AG09309 (cell line): ENCODE measurements around the gene ASCC1.

Experiments
- DNase-seq: peaks from one replicate; pipeline ENCODE4 v3.0.0-alpha.2; 2010; ENCODE audit warnings: low read depth
- H3K4me3 ChIP-seq: 2 replicates; pipeline ENCODE4 v1.5.1; 2011; ENCODE audit warnings: mild to moderate bottlenecking, low read depth, low read length, moderate library complexity; ENCODE audit not compliant: control insufficient read depth
- CTCF ChIP-seq: IDR thresholded peaks from 2 replicates; pipeline ENCODE4 v1.5.1; 2011; ENCODE audit warnings: mild to moderate bottlenecking, low read depth, low read length, inconsistent platforms; ENCODE audit not compliant: insufficient read depth, control insufficient read depth; ENCODE audit errors: missing control alignments

Gene ASCC1

GRCh38 chr10:72074574-72075375, 141.3 kb downstream of the ASCC1 start:
- no peak for DNase-seq
- TF ChIP-seq CTCF, result no peak
- H3K4me3 ChIP-seq, result no peak overlapping the region

GRCh38 chr10:72073708-72074573, 142.1 kb downstream of the ASCC1 start:
- TF ChIP-seq CTCF, result no peak
- DNase-seq, result no peak

GRCh38 chr10:72072639-72073038, 143.4 kb downstream of the ASCC1 start:
- no peak overlapping the region for H3K4me3 ChIP-seq
- DNase-seq, result no peak

More at GRCh38 chr10:72073708-72074573, 142.1 kb downstream of the ASCC1 start:
- H3K4me3 ChIP-seq, result no peak overlapping the region

GRCh38 chr10:72072046-72072445, 144.0 kb downstream of the ASCC1 start:
- DNase-seq, result no peak
- H3K4me3 ChIP-seq, result no peak overlapping the region
- TF ChIP-seq CTCF, result no peak

More at GRCh38 chr10:72072639-72073038, 143.4 kb downstream of the ASCC1 start:
- TF ChIP-seq CTCF, result no peak

- DNase-seq, result no peak
- TF ChIP-seq CTCF, result peak; percentile 15
Observed at GRCh38 chr10:72069751-72070526, 146.1 kb downstream of the ASCC1 start.

GRCh38 chr10:72068901-72069446, 147.1 kb downstream of the ASCC1 start:
- no peak overlapping the region for H3K4me3 ChIP-seq
- TF ChIP-seq CTCF, result no peak
- DNase-seq, result no peak

More at GRCh38 chr10:72069751-72070526, 146.1 kb downstream of the ASCC1 start:
- H3K4me3 ChIP-seq, result no peak overlapping the region
